ENCODE data around the gene PDSS2.

PDSS2 gene

DNA sequence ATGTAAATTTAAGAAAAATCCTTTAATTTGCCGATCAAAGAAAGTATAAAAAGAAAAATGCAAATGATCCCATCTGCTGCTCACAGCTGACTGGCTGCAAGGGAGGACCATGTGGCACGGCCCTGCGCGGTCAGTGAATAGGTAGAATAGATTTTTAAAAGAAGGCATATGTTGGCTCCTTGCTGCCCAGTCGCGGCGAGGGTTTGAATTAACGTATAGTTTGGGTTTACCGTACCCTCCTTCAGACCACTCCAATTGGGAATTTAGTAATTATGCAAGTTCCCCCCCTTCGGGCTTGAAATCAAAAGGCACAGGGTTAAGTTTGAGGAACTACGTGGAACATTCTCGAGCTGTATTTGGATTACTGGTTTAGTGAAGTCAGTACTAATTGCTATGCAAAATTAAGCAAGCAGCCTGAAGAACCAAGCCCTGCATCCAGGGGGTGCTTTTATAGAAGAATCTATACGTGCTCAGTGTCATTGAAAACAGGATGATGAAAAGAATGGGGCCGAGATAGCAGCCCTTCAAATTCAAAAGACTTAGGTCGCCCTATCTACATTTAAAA is 343.0 kb downstream of the PDSS2 start:
- peak overlapping the region; percentile 51 to 64 for H3K4me3 ChIP-seq (ENCODE audit: low read depth in 1 of 2, low read length in 1 of 2)

DNA sequence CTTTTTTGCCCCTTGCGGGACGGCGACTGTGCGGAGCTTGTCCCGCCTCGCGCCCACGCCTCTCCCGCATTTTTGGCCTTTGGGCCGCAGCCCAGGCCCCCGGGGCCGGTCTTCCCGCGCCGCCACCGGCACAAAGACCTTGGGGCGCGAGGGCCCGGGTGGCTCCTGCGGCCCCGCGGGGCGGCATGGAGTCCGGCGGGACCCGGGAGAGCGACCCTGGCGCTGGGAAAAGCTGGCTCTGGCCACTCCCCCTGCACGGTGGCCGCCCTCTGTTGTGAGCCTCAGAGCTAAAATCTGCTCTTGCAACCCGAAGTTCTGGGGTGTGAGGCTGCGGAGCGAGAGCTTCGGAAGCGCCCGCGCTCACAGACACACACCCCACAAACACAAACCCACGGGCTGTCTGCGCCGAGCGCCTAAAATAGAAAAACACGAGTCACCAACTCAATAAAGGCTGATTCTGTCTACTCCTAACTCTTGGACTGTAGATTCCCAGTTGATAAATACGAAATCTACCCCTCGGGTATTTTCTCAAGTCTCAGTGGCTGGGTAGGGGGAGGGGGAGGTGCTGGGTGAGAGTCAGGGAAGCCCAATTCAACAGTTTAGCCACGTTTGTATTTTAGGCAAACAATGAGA is 343.6 kb downstream of the PDSS2 start:
- H3K4me3 ChIP-seq (ENCODE audit: low read depth in 1 of 2, low read length in 1 of 2) = peak overlapping the region; percentile 51 to 64
- H3K27me3 ChIP-seq = peaks cover 44% of the 10 kb centered on the region
- no peak overlapping the region for H3K27ac ChIP-seq
- TF ChIP-seq, protein P1, sequence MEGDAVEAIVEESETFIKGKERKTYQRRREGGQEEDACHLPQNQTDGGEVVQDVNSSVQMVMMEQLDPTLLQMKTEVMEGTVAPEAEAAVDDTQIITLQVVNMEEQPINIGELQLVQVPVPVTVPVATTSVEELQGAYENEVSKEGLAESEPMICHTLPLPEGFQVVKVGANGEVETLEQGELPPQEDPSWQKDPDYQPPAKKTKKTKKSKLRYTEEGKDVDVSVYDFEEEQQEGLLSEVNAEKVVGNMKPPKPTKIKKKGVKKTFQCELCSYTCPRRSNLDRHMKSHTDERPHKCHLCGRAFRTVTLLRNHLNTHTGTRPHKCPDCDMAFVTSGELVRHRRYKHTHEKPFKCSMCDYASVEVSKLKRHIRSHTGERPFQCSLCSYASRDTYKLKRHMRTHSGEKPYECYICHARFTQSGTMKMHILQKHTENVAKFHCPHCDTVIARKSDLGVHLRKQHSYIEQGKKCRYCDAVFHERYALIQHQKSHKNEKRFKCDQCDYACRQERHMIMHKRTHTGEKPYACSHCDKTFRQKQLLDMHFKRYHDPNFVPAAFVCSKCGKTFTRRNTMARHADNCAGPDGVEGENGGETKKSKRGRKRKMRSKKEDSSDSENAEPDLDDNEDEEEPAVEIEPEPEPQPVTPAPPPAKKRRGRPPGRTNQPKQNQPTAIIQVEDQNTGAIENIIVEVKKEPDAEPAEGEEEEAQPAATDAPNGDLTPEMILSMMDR (IDR thresholded peaks at IDR 0.05) = no peak
- H3K4me1 ChIP-seq (ENCODE audit: control insufficient read depth in 1 of 2, insufficient read depth in 1 of 2, low read depth in 1 of 2, low read length in 1 of 2) = peaks cover 19 to 23% of the 10 kb centered on the region in 2 experiments
- no peaks in the 10 kb centered on the region for H3K36me3 ChIP-seq
- H3K9me3 ChIP-seq = no peaks in the 10 kb centered on the region

More for the DNA sequence above, 343.0 kb downstream of the PDSS2 start:
- no peak overlapping the region for H3K27ac ChIP-seq
- H3K36me3 ChIP-seq = no peaks in the 10 kb centered on the region
- TF ChIP-seq, protein P1 (IDR thresholded peaks at IDR 0.05) = no peak
- peaks cover 44% of the 10 kb centered on the region for H3K27me3 ChIP-seq
- H3K4me1 ChIP-seq (ENCODE audit: control insufficient read depth in 1 of 2, insufficient read depth in 1 of 2, low read depth in 1 of 2, low read length in 1 of 2) = peaks cover 18 to 23% of the 10 kb centered on the region in 2 experiments
- H3K9me3 ChIP-seq = no peaks in the 10 kb centered on the region

DNA sequence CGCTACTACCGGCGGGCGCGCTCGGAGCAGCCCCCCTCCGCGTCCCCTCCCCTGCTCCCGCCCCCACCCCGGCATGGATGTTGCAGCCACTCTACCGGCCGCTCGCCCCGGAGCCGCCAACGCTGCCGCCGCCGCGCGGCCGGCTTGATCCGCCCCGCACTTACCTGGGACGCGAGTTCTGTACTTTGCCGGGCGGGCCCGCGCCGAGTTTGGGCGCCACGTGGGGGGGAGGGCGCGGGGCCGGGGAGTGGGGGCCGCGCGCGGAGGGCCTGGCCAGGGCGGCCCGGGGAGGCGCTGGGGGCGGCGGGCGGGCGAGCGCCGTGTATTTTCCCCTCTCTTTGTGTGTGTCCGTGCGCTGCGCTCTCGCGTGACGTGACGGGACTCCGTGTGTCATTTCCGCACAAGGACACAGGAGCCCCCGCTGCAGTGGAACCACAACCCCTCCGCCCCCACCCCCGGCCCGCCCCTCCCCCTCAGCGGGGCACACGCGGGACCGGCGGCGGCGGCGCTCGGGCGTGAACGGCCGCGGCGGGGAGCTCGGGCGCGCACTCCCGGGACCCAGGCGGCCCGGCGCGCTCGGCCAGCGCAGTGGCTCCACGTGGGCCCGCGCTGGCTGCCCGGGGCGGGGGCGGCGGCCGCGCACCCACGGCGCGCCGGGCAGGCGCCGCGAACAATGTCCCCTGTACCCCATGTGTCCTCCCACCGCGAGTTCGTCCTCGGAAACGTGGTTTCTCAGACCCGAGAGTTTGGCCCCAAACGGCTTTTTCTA is 344.3 kb downstream of the PDSS2 start, which contains the start of gene BEND3:
TSS of gene BEND3 (minus strand) at position 590 of the 769 bp plus-strand sequence. CDS start 16,230 bp downstream, outside the sequence.
- Histone ChIP-seq H3K4me1 (ENCODE audit: control insufficient read depth in 1 of 2, insufficient read depth in 1 of 2, low read depth in 1 of 2, low read length in 1 of 2) (peaks cover 26 to 28% of the 10 kb centered on the region in 2 experiments), H3K9me3 (no peaks in the 10 kb centered on the region), H3K27ac (no peak within 1 kb of the TSS), H3K27me3 (peaks cover 44% of the 10 kb centered on the region), H3K36me3 (no peaks in the 10 kb centered on the region), H3K4me3 (ENCODE audit: low read depth in 1 of 2, low read length in 1 of 2) (peak within 1 kb of the TSS; percentile 52 to 64)
- TF ChIP-seq, protein P1 (IDR thresholded peaks at IDR 0.05) = no peak

DNA sequence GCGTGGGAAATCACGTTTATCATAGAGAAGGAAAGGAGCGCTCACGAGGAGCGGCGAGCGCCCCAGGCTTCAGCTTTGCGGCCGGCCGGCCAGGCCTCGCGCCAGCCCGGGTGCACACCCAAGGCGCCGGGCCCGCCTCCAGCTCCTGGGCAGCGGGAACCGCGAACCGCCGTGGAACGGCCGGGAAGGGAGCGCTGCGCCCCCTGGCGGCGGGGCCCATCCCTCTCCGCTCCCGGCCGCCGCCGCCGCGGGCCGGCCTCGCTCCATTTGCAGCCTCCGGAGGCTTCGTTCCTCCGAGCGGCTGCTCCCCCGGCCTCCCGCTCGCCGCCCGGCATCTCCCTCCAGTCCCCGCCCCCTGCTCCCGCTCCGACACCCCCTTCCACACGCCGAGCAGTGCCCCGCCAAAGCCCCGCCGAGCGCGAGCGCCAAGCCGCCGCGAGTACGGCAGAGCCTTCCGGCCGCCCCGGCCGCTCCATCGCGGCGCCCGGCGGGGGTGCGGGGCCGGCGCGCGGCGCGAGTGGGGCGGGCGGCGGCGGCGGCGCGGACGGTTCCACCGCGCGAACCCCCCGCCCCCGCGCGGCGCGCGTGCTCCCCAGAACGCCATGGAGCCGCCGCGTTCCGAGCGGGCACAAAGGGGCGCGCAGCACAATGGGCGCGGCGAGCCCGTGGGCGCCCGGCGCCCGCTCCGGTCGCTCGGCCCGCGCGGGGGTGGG is 345.0 kb downstream of the PDSS2 start:
- H3K27me3 ChIP-seq = peaks cover 44% of the 10 kb centered on the region
- TF ChIP-seq, protein P1 (IDR thresholded peaks at IDR 0.05) = peak; percentile 88
- H3K9me3 ChIP-seq = no peaks in the 10 kb centered on the region
- no peak overlapping the region for H3K27ac ChIP-seq
- H3K4me1 ChIP-seq (ENCODE audit: control insufficient read depth in 1 of 2, insufficient read depth in 1 of 2, low read depth in 1 of 2, low read length in 1 of 2) = peaks cover 30 to 32% of the 10 kb centered on the region in 2 experiments
- no peaks in the 10 kb centered on the region for H3K36me3 ChIP-seq
- H3K4me3 ChIP-seq (ENCODE audit: low read depth in 1 of 2, low read length in 1 of 2) = peak overlapping the region; percentile 52 to 60

DNA sequence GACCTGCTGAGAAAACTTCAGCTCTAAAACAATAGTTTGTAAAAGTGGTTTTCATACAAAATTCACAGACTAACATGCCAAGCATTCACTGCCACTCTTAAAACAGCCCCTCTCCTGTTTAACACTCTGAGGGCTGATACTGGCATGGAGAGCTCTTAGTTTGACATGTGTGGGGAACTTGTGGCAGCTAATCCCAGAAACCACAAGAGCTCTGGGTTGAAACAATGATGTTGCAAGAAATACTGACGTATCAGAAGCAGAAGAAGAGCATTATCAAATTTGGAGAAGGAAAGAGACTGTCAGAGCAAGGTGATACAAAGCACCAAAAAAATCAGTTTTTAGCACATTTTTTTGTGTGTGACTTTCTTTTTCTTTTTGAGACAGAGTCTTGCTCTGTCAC is 349.2 kb downstream of the PDSS2 start:
- H3K36me3 ChIP-seq = no peaks in the 10 kb centered on the region
- H3K9me3 ChIP-seq = no peaks in the 10 kb centered on the region
- TF ChIP-seq, protein P1 (IDR thresholded peaks at IDR 0.05) = no peak
- H3K27ac ChIP-seq = peak overlapping the region; percentile 43
- H3K27me3 ChIP-seq = peaks cover 6% of the 10 kb centered on the region
- H3K4me1 ChIP-seq (ENCODE audit: control insufficient read depth in 1 of 2, insufficient read depth in 1 of 2, low read depth in 1 of 2, low read length in 1 of 2) = peaks cover 25% of the 10 kb centered on the region in 2 experiments
- no peak overlapping the region for H3K4me3 ChIP-seq (ENCODE audit: low read depth in 1 of 2, low read length in 1 of 2)

All from neutrophil (primary cell).